GM19238 (cell line): ENCODE results near the gene OR13A1.
"Not testable (repeated sequence)": the region's sequence is repeated elsewhere in the genome, so short reads cannot be mapped to it uniquely, and the experiment has no call there.

Experiments used
- DNase-seq: peaks from one replicate; pipeline ENCODE4 v3.0.0; 2011; ENCODE audit warnings: low spot score; ENCODE audit not compliant: insufficient read length

OR13A1 gene

DNA sequence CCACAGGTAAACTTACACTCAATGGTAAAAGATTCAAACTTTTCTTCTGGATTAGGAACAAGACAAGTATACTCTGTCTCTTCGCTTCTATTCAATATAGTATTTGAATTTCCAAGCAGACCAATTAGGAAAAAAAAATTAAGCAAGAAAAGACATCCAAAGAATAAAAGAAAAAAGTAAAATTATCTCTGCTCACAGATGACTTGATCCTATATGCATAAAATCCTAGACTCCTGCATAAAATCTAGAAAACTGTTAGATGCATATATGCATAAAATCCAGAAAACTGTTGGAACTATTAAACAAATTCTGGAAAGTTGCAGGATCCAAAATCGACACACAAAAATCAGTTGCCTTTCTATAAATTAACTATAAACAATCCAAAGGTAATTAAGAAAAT is at the start of gene OR13A1:
OR13A1 (minus strand) TSS at position 101 of the 400 bp plus-strand sequence. CDS start 11,186 bp downstream, outside the sequence.
- DNase-seq: no peak

DNA sequence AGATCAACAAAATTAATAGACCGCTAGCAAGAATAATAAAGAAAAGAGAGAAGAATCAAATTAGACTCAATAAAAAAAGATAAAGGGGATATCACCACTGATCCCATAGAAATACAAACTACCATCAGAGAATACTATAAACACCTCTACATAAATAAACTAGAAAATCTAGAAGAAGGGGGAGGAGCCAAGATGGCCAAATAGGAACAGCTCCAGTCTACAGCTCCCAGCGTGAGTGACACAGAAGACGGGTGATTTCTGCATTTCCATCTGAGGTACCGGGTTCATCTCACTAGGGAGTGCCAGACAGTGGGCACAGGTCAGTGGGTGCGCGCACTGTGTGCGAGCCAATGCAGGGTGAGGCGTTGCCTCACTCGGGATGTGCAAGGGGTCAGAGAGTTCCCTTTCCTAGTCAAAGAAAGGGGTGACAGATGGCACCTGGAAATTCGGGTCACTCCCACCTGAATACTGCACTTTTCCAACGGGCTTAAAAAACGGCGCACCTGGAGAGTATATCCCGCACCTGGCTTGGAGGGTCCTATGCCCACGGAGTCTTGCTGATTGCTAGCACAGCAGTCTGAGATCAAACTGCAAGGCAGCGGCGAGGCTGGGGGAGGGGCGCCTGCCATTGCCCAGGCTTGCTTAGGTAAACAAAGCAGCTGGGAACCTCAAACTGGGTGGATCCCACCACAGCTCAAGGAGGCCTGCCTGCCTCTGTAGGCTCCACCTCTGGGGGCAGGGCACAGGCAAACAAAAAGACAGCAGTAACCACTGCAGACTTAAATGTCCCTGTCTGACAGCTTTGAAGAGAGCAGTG is 46.8 kb upstream of the OR13A1 start:
- not testable (repeated sequence) for DNase-seq

- not testable (repeated sequence) for DNase-seq
Observed at GRCh38 chr10:45358961-45359360, 43.6 kb upstream of the OR13A1 start.

GRCh38 chr10:45355494-45355893 is 40.1 kb upstream of the OR13A1 start:
- no peak for DNase-seq

DNA sequence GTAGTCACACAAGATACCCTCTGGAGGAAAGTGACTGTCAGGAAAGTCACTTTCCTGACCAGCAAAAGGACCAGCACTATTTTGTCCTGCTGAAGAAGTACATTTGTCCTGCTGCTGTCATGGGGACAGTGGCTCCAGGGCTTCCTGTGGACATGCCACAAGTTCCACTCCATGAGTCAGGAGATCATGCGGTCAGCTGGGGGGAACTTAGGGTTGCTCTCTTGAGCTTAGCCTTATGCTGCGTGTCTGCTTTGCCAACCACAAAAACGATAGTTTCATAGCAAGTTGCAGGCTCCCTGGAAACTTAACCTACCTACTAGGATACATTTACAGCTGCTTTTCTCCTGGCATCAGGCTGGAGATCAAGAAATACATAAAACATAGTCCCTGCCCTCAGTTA is 38.9 kb upstream of the OR13A1 start:
- no peak for DNase-seq

GRCh38 chr10:45353186-45353585 is 37.8 kb upstream of the OR13A1 start:
- no peak for DNase-seq

DNA sequence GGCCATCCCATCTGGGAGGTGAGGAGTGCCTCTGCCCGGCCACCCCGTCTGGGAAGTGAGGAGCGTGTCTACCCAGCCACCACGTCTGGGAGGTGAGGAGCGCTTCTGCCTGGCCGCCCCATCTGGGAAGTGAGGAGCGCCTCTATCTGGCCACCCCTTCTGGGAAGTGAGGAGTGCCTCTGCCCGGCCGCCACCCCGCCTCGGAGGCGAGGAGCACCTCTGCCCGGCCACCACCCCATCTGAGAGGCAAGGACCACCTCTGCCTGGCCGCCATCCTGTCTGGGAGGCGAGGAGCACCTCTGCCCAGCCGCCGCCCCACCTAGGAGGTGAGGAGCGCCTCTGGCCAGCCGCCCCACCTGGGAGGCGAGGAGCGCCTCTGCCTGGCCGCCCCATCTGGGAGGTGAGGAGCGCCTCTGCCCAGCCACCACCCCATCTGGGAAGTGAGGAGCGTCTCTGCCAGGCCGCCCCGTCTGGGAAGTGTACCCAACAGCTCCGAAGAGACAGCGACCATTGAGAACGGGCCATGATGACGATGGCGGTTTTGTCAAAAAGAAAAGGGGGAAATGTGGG is 32.9 kb upstream of the OR13A1 start:
- DNase-seq: not testable (repeated sequence)

- DNase-seq: not testable (repeated sequence)
Observed at GRCh38 chr10:45347464-45347863, 32.1 kb upstream of the OR13A1 start.

DNA sequence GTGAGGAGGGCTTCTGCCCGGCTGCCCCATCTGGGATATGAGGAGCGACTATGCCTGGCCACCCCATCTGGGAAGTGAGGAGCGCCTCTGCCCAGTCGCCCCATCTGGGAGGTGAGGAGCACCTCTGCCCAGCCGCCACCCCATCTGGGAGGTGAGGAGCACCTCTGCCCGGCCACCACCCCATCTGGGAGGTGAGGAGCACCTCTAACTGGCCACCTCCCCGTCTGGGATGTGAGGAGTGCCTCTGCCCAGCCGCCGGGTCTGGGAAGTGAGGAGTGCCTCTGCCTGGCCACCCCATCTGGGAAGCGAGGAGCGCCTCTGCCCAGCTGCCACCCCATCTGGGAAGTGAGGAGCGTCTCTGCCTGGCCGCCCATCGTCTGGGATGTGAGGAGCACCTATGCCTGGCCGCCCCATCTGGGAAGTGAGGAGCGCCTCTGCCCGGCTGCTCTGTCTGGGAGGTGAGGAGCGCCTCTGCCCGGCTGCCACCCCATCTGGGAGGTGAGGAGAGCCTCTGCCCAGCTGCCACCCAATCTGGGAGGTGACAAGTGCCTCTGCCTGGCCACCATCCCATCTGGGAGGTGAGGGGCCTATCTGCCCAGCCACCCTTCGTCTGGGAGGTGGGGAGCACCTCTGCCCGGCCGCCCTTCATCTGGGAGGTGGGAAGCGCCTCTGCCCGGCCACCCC is 31.4 kb upstream of the OR13A1 start:
- not testable (repeated sequence) for DNase-seq

DNA sequence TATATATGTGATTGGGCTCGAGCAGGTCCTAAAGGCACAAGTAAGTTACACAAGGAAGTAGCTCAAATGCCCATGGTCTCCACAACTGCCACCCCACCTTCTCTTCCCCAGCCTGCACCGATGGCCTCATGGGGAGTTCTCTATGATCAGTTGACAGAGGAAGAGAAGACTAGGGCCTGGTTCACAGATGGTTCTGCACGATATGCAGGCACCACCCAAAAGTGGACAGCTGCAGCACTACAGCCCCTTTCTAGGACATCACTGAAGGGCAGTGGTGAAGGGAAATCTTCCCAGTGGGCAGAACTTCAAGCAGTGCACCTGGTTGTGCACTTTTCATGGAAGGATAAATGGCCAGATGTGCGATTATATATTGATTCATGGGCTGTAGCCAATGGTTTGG is 25.0 kb upstream of the OR13A1 start:
- not testable (repeated sequence) for DNase-seq

DNA sequence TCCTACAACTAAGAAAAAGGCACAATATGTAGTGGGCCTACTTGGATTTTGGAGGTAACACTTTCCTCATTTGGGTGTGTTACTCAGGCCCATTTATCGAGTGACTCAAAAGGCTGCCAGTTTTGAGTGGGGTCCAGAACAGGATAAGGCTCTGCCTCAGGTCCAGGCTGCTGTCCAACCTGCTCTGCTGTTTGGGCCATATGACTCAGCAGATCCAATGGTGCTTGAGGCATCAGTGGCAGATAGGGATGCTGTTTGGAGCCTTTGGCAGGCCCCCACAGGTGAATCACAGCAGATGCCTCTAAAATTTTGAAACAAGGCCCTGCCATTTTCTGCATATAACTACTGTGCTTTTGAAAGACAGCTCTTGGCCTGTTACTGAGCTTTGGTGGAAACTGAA is 24.5 kb upstream of the OR13A1 start:
- no peak for DNase-seq

DNA sequence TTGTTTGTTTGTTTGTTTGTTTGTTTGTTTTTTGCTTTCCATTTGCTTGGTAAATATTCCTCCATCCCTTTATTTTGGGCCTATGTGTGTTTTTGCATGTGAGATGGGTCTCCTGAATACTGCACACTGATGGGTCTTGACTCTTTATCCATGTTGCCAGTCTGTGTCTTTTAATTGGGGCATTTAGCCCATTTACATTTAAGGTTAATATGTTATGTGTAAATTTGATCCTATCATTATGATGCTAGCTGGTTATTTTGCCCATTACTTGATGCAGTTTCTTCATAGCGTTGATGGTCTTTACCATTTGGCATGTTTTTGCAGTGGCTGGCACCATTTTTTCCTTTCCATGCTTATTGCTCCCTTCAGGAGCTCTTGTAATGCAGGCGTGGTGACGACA is 16.4 kb upstream of the OR13A1 start:
- DNase-seq: not testable (repeated sequence)

DNA sequence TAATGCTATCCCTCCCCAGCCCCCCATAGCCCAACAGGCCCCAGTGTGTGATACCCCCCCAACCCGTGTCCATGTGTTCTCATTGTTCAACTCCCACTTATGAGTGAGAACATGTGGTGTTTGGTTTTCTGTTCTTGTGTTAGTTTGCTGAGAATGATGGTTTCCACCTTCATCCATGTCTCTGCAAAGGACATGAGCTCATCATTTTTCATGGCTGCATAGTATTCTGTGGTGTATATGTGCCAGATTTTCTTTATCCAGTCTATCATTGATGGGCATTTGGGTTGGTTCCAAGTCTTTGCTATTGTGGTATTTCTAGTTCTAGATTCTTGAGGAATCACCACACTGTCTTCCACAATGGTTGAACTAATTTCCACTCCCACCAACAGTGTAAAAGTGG is 11.5 kb upstream of the OR13A1 start:
- DNase-seq: not testable (repeated sequence)

GRCh38 chr10:45325116-45325515 is 9.7 kb upstream of the OR13A1 start:
- DNase-seq: no peak

DNA sequence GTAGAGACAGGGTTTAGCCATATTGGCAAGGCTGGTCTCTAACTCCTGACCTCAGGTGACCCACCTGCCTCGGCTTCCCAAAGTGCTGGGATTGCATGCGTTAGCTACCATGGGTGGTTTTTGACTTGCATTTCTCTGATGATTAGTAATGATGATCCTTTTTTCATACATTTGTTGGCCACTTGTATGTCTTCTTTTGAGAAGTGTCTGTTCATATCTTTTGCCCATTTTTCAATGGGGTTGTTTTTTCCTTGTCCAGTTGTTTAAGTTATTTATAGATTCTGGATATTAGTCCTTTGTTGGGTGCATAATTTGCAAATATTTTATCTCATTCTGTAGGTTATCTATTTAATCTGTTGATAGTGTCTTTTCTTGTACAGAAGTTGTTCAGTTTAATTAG is 4.3 kb upstream of the OR13A1 start:
- DNase-seq: no peak

- no peak for DNase-seq
Observed at GRCh38 chr10:45313264-45313873, 2.0 kb downstream of the OR13A1 start.

GRCh38 chr10:45308707-45309106 is 6.7 kb downstream of the OR13A1 start:
- no peak for DNase-seq

DNA sequence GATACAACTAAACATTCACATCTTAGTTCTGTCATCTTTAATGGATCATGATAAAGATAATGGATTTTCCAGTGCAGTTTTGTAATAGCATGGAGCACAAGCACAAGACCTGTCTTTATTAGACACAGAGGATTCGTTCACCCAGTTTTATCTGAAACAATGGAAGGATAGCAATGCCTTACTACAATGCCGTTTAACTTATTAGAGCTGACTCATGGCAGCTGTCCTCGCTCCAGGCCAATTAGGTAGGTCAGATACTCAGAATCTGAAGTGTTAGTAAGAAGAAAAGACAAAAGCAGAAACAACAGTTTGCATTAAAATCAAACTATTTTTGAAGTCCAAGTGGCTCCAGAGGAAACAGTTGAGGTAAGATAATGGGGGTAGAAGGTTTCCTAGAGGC is 12.8 kb downstream of the OR13A1 start:
- DNase-seq: no peak

- not testable (repeated sequence) for DNase-seq
Observed at GRCh38 chr10:45298341-45298955, 17.0 kb downstream of the OR13A1 start.

GRCh38 chr10:45294681-45295080 is 20.7 kb downstream of the OR13A1 start:
- DNase-seq: no peak

GRCh38 chr10:45286980-45287379 is 28.4 kb downstream of the OR13A1 start:
- DNase-seq: no peak
